ENCODE measurements around the gene SDF4. TPM values are rescaled to one million over a fixed set of nuclear protein-coding genes. Genes with fewer than 3 reads are reported as not detected.

The SDF4 gene
- total RNA-seq, 4 donors from 2014 or later: 153 to 267 (median 226) TPM

DNA sequence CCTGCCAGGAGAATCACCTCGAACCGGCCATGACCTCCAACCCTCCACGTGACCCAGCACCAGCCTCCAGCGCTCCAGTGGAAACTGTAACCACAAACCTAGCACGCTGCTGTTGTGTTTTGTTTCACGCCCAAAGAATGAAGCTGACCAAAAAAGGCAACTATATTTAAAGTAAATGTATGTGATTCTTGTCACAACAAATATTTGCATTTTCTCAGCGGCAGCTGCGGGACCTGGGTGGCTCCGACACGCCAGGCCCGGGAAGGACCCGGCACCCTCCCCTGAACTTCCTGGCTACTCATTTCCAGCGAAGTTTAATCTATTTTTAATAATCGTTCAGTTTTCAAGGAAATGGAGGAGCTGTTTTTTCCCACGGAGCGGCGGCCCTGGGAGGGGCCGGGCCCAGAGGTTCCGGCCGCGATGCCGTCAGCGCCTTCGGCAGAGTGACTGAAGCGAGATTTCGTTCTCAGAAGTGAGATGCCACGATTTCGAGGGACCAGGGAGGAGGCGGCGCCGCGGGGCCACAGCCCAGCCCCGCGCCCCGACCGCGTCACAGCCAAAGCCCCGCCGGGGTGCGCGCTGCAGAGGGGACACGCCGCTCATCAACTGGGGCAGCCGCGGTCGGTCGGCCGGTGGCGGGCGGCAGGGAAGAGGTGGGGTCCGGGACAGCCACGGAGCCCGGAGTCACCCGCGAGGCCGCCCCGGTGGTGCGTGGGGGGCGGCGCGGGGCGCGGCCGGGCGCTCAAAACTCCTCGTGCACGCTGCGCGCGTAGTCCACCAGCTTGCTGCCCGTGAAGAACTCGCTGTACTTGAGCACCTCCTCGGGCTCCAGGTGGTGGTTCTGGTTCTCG lies 14.8 kb downstream of the SDF4 start:
- intact Hi-C loops (cut with DNase I; ENCODE audit: low total_unique reads) (no loop called here), in situ Hi-C loops (cut with MboI; ENCODE audit: low pct_ligation_motif_present in 1 of 4, low pct_unique_long_range_greater_than_20kb in 1 of 4, low sequenced_read_pairs in 3 of 4) (no loop called here)
- no peak for DNase-seq
- H3K27ac ChIP-seq: peak overlapping the region in 1 of 4 donors; percentile 34
- no peaks in the 10 kb centered on the region for H3K9me3 ChIP-seq
- H3K27me3 ChIP-seq: peaks cover 4% of the 10 kb centered on the region
- H3K4me1 ChIP-seq: peaks cover 0 to 21% (median 6%) of the 10 kb centered on the region in 4 donors
- 87 to 91% methylated on average over 9 to 62 of the region's 74 CpGs for WGBS, 2 donors (ENCODE audit: low coverage in 1 of 2)
- H3K4me3 ChIP-seq: no peak overlapping the region
- TF ChIP-seq POLR2A (IDR thresholded peaks at IDR 0.05): no peak
- TF ChIP-seq, protein P1, sequence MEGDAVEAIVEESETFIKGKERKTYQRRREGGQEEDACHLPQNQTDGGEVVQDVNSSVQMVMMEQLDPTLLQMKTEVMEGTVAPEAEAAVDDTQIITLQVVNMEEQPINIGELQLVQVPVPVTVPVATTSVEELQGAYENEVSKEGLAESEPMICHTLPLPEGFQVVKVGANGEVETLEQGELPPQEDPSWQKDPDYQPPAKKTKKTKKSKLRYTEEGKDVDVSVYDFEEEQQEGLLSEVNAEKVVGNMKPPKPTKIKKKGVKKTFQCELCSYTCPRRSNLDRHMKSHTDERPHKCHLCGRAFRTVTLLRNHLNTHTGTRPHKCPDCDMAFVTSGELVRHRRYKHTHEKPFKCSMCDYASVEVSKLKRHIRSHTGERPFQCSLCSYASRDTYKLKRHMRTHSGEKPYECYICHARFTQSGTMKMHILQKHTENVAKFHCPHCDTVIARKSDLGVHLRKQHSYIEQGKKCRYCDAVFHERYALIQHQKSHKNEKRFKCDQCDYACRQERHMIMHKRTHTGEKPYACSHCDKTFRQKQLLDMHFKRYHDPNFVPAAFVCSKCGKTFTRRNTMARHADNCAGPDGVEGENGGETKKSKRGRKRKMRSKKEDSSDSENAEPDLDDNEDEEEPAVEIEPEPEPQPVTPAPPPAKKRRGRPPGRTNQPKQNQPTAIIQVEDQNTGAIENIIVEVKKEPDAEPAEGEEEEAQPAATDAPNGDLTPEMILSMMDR (IDR thresholded peaks at IDR 0.05): no peak
- no peak for TF ChIP-seq POLR2AphosphoS5 (IDR thresholded peaks at IDR 0.05)
- TF ChIP-seq EP300 (IDR thresholded peaks at IDR 0.05; ENCODE audit: low read depth): no peak
- peaks cover 0 to 38% (median 13%) of the 10 kb centered on the region in 4 donors for H3K36me3 ChIP-seq

DNA sequence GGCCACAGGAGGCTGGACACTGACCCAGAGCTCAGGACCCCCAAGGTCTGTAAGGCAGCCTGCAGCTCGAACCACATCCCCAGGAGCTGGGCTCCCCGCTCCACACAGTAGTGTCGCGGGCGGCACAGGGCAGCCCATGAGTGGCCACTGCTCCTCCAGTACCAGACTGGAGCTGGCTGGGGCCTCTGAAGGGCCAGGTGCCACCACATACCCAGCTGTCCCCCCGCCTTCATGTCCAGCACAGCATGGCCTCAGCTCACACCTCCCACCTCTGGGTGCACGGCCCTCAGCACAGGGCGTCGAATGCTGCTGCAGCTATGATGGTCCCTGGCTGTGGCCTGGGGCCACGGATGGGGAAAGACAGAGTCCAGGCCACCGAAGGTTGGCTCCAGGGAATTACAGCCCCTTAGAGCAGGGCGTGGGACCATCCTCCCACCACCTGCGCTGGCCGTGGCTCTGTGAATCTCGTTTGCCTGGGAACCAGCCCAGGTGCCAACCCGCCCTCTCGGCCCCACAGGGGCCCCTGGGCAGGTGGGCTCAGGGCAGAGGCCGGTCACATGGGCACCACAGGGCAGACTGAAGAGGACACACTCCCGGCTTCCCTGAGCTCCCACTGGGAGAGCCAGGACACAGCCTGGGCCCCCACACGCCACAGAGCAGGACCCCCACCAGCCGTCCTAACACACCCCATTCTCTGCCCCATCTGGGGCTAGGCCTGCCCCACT lies 15.8 kb downstream of the SDF4 start:
- Histone ChIP-seq H3K9me3 (no peaks in the 10 kb centered on the region), H3K4me3 (no peak overlapping the region), H3K36me3 (peaks cover 0 to 30% (median 13%) of the 10 kb centered on the region in 4 donors), H3K27ac (peak overlapping the region in 1 of 4 donors; percentile 34), H3K4me1 (peaks cover 0 to 21% (median 6%) of the 10 kb centered on the region in 4 donors), H3K27me3 (peaks cover 4% of the 10 kb centered on the region)
- no peak for DNase-seq
- 92% methylated on average over 14 of the region's 21 CpGs; no CpG with 5 or more reads in 1 of the 2 donors for WGBS, 2 donors (ENCODE audit: low coverage in 1 of 2)
- intact Hi-C loops (cut with DNase I; ENCODE audit: low total_unique reads): no loop called here
- TF ChIP-seq POLR2AphosphoS5 (IDR thresholded peaks at IDR 0.05): no peak
- TF ChIP-seq, protein P1 (IDR thresholded peaks at IDR 0.05): no peak
- no peak for TF ChIP-seq POLR2A (IDR thresholded peaks at IDR 0.05)
- no peak for TF ChIP-seq EP300 (IDR thresholded peaks at IDR 0.05; ENCODE audit: low read depth)
- in situ Hi-C loops (cut with MboI; ENCODE audit: low pct_ligation_motif_present in 1 of 4, low pct_unique_long_range_greater_than_20kb in 1 of 4, low sequenced_read_pairs in 3 of 4): no loop called here

DNA sequence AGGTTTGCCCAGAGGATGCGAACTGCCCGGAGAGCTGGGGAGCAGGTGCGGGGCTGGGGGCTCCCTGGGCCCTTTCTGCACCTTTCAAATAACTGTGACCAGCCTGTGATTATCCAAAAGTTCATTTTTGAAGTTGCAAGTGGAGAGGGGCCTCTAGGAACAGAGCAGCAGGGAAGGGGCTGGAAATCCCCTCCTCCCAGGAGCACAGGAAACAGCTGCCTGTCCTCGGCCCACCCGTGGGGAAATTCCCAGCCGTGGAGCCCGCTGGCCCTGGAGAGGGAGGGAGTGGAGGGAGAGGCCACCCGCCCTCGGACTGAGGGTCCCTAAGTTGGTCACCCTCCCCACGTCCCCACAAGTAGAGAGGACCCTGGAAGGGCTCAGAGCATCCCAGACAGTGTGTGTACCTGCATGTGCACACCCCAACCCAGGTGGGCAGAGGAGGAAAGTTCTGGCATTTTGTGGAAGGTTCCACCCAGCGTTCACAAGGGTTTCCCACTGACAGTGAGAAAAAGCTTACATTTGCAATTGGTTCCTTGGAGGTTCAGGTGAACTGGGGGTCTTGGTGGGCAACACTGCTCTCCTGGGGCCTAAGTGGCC lies 16.6 kb downstream of the SDF4 start:
- 60 to 73% methylated on average over 1 to 5 of the region's 11 CpGs for WGBS, 2 donors (ENCODE audit: low coverage in 1 of 2)
- in situ Hi-C loops (cut with MboI; ENCODE audit: low pct_ligation_motif_present in 1 of 4, low pct_unique_long_range_greater_than_20kb in 1 of 4, low sequenced_read_pairs in 3 of 4) (no loop called here), intact Hi-C loops (cut with DNase I; ENCODE audit: low total_unique reads) (no loop called here)

More for the DNA sequence above, 16.6 kb downstream of the SDF4 start:
- H3K27me3 ChIP-seq: peaks cover 10% of the 10 kb centered on the region
- H3K4me3 ChIP-seq: no peak overlapping the region
- peaks cover 0 to 21% (median 6%) of the 10 kb centered on the region in 4 donors for H3K4me1 ChIP-seq
- TF ChIP-seq POLR2A (IDR thresholded peaks at IDR 0.05) (no peak), POLR2AphosphoS5 (IDR thresholded peaks at IDR 0.05) (no peak), EP300 (IDR thresholded peaks at IDR 0.05; ENCODE audit: low read depth) (no peak)
- TF ChIP-seq, protein P1 (IDR thresholded peaks at IDR 0.05): no peak
- peaks cover 0 to 23% (median 11%) of the 10 kb centered on the region in 4 donors for H3K36me3 ChIP-seq
- no peak for DNase-seq
- no peaks in the 10 kb centered on the region for H3K9me3 ChIP-seq
- H3K27ac ChIP-seq: peak overlapping the region in 1 of 4 donors; percentile 23
